ENCODE data around the gene MORN4. TPM values are rescaled to one million over a fixed set of nuclear protein-coding genes. Genes with fewer than 3 reads are reported as not detected.

MORN4 gene
- total and polyA plus RNA-seq, 9 of the 15 experiments (the other 6 are each of a cell fraction or from before 2014, with no cell fraction given), result 8.3 to 23.9 (median 11.7) TPM

DNA sequence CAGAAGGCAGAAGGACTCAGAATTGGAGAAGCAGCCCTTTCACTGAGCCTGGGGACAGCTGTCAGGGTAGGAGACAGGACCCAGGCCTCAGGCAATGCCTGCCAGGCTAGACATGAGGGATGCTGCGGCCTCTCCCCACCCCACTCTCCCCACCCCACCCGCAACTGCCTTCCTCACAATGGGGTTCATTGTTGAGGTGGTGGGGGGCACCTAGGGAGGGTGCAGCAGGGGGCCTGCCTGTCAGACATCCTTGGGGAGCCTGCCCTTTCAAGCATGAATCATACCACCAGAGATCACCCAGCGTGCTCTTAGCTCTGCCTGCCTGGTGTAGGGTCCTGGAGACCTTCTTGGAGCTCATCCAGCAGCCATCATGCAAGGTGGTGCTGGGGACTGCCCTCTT lies 43.8 kb downstream of the MORN4 start, which contains the start of gene C10orf62:
TSS of gene C10orf62 (plus strand) at position 243 of the 400 bp plus-strand sequence. CDS start 177 bp downstream, outside the sequence.
- 40% methylated on average over 1 of the region's 3 CpGs for WGBS (ENCODE audit: insufficient coverage, low coverage, missing lambda C conversion rate)
- in situ Hi-C loops (cut with MboI), result no loop called here
- CTCF ChIA-PET (ENCODE audit: low intra/inter-chr PET ratio), result no interaction called here

GRCh38 chr10:97587183-97587582 lies 46.1 kb downstream of the MORN4 start:
- in situ Hi-C loops (cut with MboI), result no loop called here
- H3K79me2 ChIP-seq (ENCODE audit: control insufficient read depth, insufficient read depth, low read length), result no peaks in the 10 kb centered on the region
- H3K27ac ChIP-seq (ENCODE audit: extremely low read depth, low read depth, low read length), result no peak overlapping the region
- ATAC-seq (no peak), FAIRE-seq (no peak), DNase-seq (ENCODE audit: extremely low read depth in 1 of 4, low spot score in 3 of 4) (no peak)
- no peak overlapping the region for H3K4me3 ChIP-seq
- H3K9ac ChIP-seq (ENCODE audit: insufficient read depth in 1 of 2, low read depth in 2 of 2, low read length in 2 of 2), result no peak overlapping the region
- no peaks in the 10 kb centered on the region for H3K27me3 ChIP-seq (ENCODE audit: control insufficient read depth in 2 of 2, insufficient read depth in 2 of 2, low read length in 2 of 2)
- WGBS (ENCODE audit: insufficient coverage, low coverage, missing lambda C conversion rate), result 54% methylated on average over 2 of the region's 2 CpGs
- intact Hi-C loops (cut with micrococcal nuclease), result no loop called here
- CTCF ChIA-PET (ENCODE audit: low intra/inter-chr PET ratio), result no interaction called here
- POLR2A ChIA-PET, result no interaction called here
- H3K36me3 ChIP-seq (ENCODE audit: control insufficient read depth, insufficient read depth, low read length), result no peaks in the 10 kb centered on the region
- no peaks in the 10 kb centered on the region for H3K9me3 ChIP-seq (replicated peaks; ENCODE audit: control insufficient read depth, insufficient read depth, low read depth, low read length)
- H2AFZ ChIP-seq (ENCODE audit: low read depth, low read length), result no peak overlapping the region
- no TSS peak for BruUV-seq (replicated peaks)
- H3K9me1 ChIP-seq (ENCODE audit: control insufficient read depth, insufficient read depth, low read length), result no peaks in the 10 kb centered on the region
- H3K4me2 ChIP-seq (ENCODE audit: insufficient read depth, low read length), result no peak overlapping the region
- peaks cover 0 to 3% of the 10 kb centered on the region in 2 experiments; a peak in 3 of 5 replicates for H3K4me1 ChIP-seq (replicated peaks in 1 of 2; ENCODE audit: control insufficient read depth in 2 of 2, insufficient read depth in 2 of 2, low read length in 2 of 2)
- no peaks in the 10 kb centered on the region for H4K20me1 ChIP-seq (replicated peaks; ENCODE audit: control insufficient read depth, insufficient read depth, low read length)
- TF ChIP-seq ZNF780A (CRISPR knock-in tag; IDR thresholded peaks at IDR 0.05), result no peak
- peak; percentile 53; the same call in 1 of the 2 replicates for TF ChIP-seq ZNF121 (CRISPR knock-in tag; conservative IDR thresholded peaks at IDR 0.05)

More for the DNA sequence above, 43.8 kb downstream of the MORN4 start, which contains the start of gene C10orf62:
- no peaks in the 10 kb centered on the region for H3K79me2 ChIP-seq (ENCODE audit: control insufficient read depth, insufficient read depth, low read length)
- ATAC-seq (no peak), FAIRE-seq (no peak), DNase-seq (ENCODE audit: extremely low read depth in 1 of 4, low spot score in 3 of 4) (no peak)
- no peaks in the 10 kb centered on the region for H3K27me3 ChIP-seq (ENCODE audit: control insufficient read depth in 2 of 2, insufficient read depth in 2 of 2, low read length in 2 of 2)
- BruUV-seq (replicated peaks), result no TSS peak
- no peaks in the 10 kb centered on the region for H3K9me3 ChIP-seq (replicated peaks; ENCODE audit: control insufficient read depth, insufficient read depth, low read depth, low read length)
- no peaks in the 10 kb centered on the region for H4K20me1 ChIP-seq (replicated peaks; ENCODE audit: control insufficient read depth, insufficient read depth, low read length)
- no peaks in the 10 kb centered on the region for H3K36me3 ChIP-seq (ENCODE audit: control insufficient read depth, insufficient read depth, low read length)
- H3K4me1 ChIP-seq (replicated peaks in 1 of 2; ENCODE audit: control insufficient read depth in 2 of 2, insufficient read depth in 2 of 2, low read length in 2 of 2), result no peaks in the 10 kb centered on the region; a peak in 2 of 5 replicates
- no peak within 1 kb of the TSS for H3K4me2 ChIP-seq (ENCODE audit: insufficient read depth, low read length)
- no peak within 1 kb of the TSS for H3K4me3 ChIP-seq
- no peak within 1 kb of the TSS for H2AFZ ChIP-seq (ENCODE audit: low read depth, low read length)
- H3K9ac ChIP-seq (ENCODE audit: insufficient read depth in 1 of 2, low read depth in 2 of 2, low read length in 2 of 2), result peak within 1 kb of the TSS in 1 of 2 experiments; percentile 26; a peak in 1 of 4 replicates
- POLR2A ChIA-PET, result interaction anchor here (0.7 kb wide), 1 partner anchor 15 kb away, joined by 3 read pairs; no protein-coding TSS in a partner anchor
- intact Hi-C loops (cut with micrococcal nuclease), result no loop called here
- no peaks in the 10 kb centered on the region for H3K9me1 ChIP-seq (ENCODE audit: control insufficient read depth, insufficient read depth, low read length)
- TF ChIP-seq IRF2 (CRISPR knock-in tag; IDR thresholded peaks at IDR 0.05) (no peak), KAT2B (IDR thresholded peaks at IDR 0.05; ENCODE audit: low read depth, low read length) (no peak), TBP (optimal IDR thresholded peaks at IDR 0.05; ENCODE audit: low read depth, low read length) (no peak)
- TF ChIP-seq, protein P1, sequence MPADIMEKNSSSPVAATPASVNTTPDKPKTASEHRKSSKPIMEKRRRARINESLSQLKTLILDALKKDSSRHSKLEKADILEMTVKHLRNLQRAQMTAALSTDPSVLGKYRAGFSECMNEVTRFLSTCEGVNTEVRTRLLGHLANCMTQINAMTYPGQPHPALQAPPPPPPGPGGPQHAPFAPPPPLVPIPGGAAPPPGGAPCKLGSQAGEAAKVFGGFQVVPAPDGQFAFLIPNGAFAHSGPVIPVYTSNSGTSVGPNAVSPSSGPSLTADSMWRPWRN (IDR thresholded peaks at IDR 0.05; ENCODE audit: low read depth), result no peak
- no peak within 1 kb of the TSS for H3K27ac ChIP-seq (ENCODE audit: extremely low read depth, low read depth, low read length)
